OCI-LY3 (cell line): ENCODE data around the gene PIK3C3.
"Not testable (repeated sequence)": the region's sequence is repeated elsewhere in the genome, so short reads cannot be mapped to it uniquely, and the experiment has no call there.

Source experiments
- CTCF ChIP-seq: fragments of 200-600, 300-600 bp; sonication (generic); IDR thresholded peaks from 2 replicates; pipeline ENCODE4 v1.5.1; 2014; ENCODE audit warnings: antibody characterized with exemption, low read length, low read depth
- EZH2phosphoT487 ChIP-seq: fragments of 200-600 bp; shearing (Covaris generic); IDR thresholded peaks from 2 replicates; pipeline ENCODE4 v1.6.1; 2018; ENCODE audit warnings: antibody characterized with exemption, mixed run types, low read depth

GRCh38 chr18:42049536-42049935, 94.5 kb downstream of the PIK3C3 start:
- not testable (repeated sequence) for TF ChIP-seq CTCF, EZH2phosphoT487
